Bronchus fibroblast of lung (primary cell): ENCODE results near the gene ADSL. TPM values are rescaled to one million over a fixed set of nuclear protein-coding genes. Genes with fewer than 3 reads are reported as not detected.

Source experiments
- total RNA-seq: library from RNA; depleted of rRNA; stranded (reverse); fragments of >200 nt; gene quantifications from 2 replicates; pipeline ENCODE4 v1.2.3, GENCODE V29; 2015

ADSL gene
- 162 and 170 TPM in 2 replicates for total RNA-seq

DNA sequence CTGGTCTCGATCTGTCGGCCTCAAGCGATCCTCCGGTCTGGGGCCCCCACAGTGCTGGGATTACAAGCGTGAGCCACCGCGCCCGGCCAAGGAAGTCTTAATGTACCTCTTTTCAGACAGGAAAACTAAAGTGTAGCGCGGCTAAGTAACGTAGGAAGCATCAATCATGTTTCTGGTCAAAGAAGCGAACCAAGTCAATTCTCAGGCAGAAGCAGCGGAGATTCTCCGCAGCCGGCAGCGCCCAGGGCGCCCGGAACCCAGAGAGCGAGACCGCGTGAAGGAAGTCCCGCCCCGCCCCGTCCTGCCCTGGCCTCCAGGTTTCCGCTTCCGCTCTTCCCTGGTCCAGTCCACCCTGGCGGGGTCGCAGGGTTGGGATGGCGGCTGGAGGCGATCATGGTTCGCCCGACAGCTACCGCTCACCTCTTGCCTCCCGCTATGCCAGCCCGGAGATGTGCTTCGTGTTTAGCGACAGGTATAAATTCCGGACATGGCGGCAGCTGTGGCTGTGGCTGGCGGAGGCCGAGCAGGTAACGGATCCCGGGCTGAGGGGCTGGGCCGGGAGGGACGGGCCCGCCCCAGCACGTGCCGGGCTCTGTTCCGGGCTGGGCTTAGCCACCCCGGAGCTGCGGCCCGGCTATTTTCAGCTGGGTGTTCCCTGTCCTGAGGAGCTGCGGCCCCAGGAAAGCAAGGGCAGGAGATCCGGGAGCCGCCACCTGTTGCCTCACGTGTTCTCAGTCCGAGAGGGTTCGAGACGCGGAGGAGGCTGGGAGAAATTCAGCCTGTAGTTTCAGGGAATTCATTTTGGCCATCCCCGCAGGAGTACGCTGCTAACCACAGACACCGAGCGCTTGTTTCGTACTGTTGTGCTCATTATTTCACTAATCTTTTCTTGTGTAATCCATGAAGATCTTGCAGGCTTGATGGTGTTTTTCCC is at the start of gene ADSL:
Gene ADSL, plus strand, starts transcription at position 316 of the 934 bp plus-strand sequence. Its CDS starts 59 bp downstream, at position 375.

Other genes starting within 250 kb of the ADSL start
- 7.9 TPM in 2 replicates for gene TNRC6B, start 168.6 kb upstream of the ADSL start, total RNA-seq
- 33.4 and 36.3 TPM in 2 replicates for gene SGSM3, start 24.1 kb downstream of the ADSL start, total RNA-seq